K562 (cell line): Measurements from ENCODE around the gene GRIA2. TPM values are rescaled to one million over a fixed set of nuclear protein-coding genes. Genes with fewer than 3 reads are reported as not detected.

Source experiments
- HNRNPH1 ChIP-seq: fragments of 200-400 bp; formaldehyde crosslinking; optimal IDR thresholded peaks from 2 replicates; pipeline ENCODE3; 2017; ENCODE audit warnings: low read depth, mild to moderate bottlenecking, low read length, moderate library complexity
- IFI16 ChIP-seq: fragments of 250-450 bp; sonication (Bioruptor Pico); IDR thresholded peaks from 2 replicates; pipeline ENCODE4 v2.1.2; 2022; ENCODE audit warnings: mild to moderate bottlenecking, inconsistent platforms
- KDM4B ChIP-seq, 2 experiments: fragments of 450-650 bp in 1 of 2; sonication (generic) in 1 of 2; IDR thresholded peaks; 2 replicates each; pipeline ENCODE4 v1.6.1; 2016 to 2017; ENCODE audit warnings: borderline replicate concordance in 2 of 2, antibody characterized with exemption in 1 of 2, low read depth in 1 of 2, mild to moderate bottlenecking in 1 of 2
- PURB ChIP-seq: sonication (generic); formaldehyde crosslinking; IDR thresholded peaks from 2 replicates; pipeline ENCODE4 v1.9.0; 2021; ENCODE audit warnings: low read depth, mild to moderate bottlenecking, missing genetic modification reagents
- SIN3A ChIP-seq, 2 experiments: fragments of 150-350 bp in 1 of 2; IDR thresholded peaks; 2 replicates each; pipeline ENCODE4 v1.6.1; 2011 to 2016; ENCODE audit warnings: borderline replicate concordance in 2 of 2, low read depth in 2 of 2, low read length in 2 of 2, mild to moderate bottlenecking in 2 of 2, moderate library complexity in 2 of 2; ENCODE audit not compliant: control insufficient read depth in 1 of 2
- TEAD4 ChIP-seq, 2 experiments: sonication (generic) in 1 of 2; formaldehyde crosslinking in 1 of 2; IDR thresholded peaks; 2 replicates each; pipeline versions ENCODE4 v1.6.1 to v1.8.0; 2012 to 2022; ENCODE audit warnings: borderline replicate concordance in 1 of 2, inconsistent platforms in 1 of 2, low read length in 1 of 2, mild to moderate bottlenecking in 1 of 2, missing genetic modification reagents in 1 of 2
- ZNF384 ChIP-seq: IDR thresholded peaks from 2 replicates; pipeline ENCODE4 v1.6.1; 2012; ENCODE audit warnings: low read depth, low read length, improper control_type of control experiment
- polyA plus RNA-seq, 8 experiments: library from polyadenylated mRNA; depleted of rRNA in 4 of 8; stranded (reverse) in 5 of 8; unstranded in 3 of 8; fragments of >200 nt; fragmentation: Nextera tagmentation in 2 of 8; fragmentation: Illumina TruSeq in 1 of 8; extraction: Ambion mirVana in 2 of 8; extraction: Trizol in 1 of 8; gene quantifications; 2 replicates each; pipeline versions ENCODE4 v1.2.1 to v1.2.3, GENCODE V29; 2011 to 2014; ENCODE audit warnings: inconsistent platforms in 1 of 8, missing spikeins in 1 of 8
- total RNA-seq, 7 experiments: library from RNA; depleted of rRNA in 6 of 7; stranded (reverse); fragments of >200 nt in 6 of 7; fragmentation: Illumina TruSeq in 2 of 7; extraction: Trizol in 2 of 7; gene quantifications; 2 replicates each; pipeline versions ENCODE4 v1.2.1 to v1.2.3, GENCODE V29; 2011 to 2021; ENCODE audit warnings: low replicate concordance in 1 of 7
- TF ChIP-seq, protein P1 (sequence below): fragments of 450-650 bp; IDR thresholded peaks from 2 replicates; pipeline ENCODE4 v1.6.1; 2016; ENCODE audit warnings: borderline replicate concordance
- TF ChIP-seq, protein P2 (sequence below): sonication (generic); formaldehyde crosslinking; IDR thresholded peaks from 2 replicates; pipeline ENCODE4 v1.8.1; 2023; ENCODE audit warnings: mild to moderate bottlenecking, missing genetic modification reagents
- TF ChIP-seq, protein P3 (sequence below): fragments of 250-450 bp; sonication (Bioruptor Pico); IDR thresholded peaks from 2 replicates; pipeline ENCODE4 v1.8.0; 2021; ENCODE audit warnings: moderate library complexity, mild to moderate bottlenecking, inconsistent platforms

Gene GRIA2
- total and polyA plus RNA-seq, 9 of the 15 experiments (the other 6 are each of a cell fraction or from before 2014, with no cell fraction given), result 0.07 TPM; not detected in 8

DNA sequence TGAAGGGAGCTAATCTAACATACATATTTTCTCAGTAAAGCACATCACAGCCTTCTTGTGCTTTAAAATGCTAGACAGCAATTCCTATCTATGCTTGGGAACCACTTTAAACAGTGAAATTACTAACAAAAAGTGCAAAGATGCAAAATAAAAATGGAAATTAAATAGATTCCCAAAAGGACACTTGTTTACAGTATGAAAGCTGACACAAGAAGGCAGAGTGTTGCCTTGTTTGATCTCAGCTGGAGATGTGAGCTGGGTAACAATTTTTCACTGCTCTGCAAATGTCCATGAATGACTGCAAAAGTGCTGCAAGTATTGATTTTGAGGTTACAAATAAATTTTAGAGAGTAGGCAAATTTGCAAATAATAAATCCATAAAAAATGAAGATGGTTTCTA is 22.3 kb downstream of the GRIA2 start (continued):
- no peak for TF ChIP-seq ZNF384
- no peak for TF ChIP-seq PURB (CRISPR knock-in tag)
- no peak for TF ChIP-seq TEAD4 (IDR thresholded peaks at IDR 0.05; ENCODE audit: low read length)
- TF ChIP-seq TEAD4 (CRISPR knock-in tag; IDR thresholded peaks at IDR 0.05; ENCODE audit: borderline replicate concordance), result no peak
- TF ChIP-seq HNRNPH1, result no peak
- no peak for TF ChIP-seq IFI16 (CRISPR knock-in tag)
- TF ChIP-seq SIN3A (IDR thresholded peaks at IDR 0.05; ENCODE audit: borderline replicate concordance in 2 of 2, control insufficient read depth in 1 of 2, low read depth in 2 of 2, low read length in 2 of 2), result no peak
- TF ChIP-seq KDM4B (IDR thresholded peaks at IDR 0.05; ENCODE audit: borderline replicate concordance in 2 of 2, low read depth in 1 of 2), result no peak
- TF ChIP-seq, protein P1, sequence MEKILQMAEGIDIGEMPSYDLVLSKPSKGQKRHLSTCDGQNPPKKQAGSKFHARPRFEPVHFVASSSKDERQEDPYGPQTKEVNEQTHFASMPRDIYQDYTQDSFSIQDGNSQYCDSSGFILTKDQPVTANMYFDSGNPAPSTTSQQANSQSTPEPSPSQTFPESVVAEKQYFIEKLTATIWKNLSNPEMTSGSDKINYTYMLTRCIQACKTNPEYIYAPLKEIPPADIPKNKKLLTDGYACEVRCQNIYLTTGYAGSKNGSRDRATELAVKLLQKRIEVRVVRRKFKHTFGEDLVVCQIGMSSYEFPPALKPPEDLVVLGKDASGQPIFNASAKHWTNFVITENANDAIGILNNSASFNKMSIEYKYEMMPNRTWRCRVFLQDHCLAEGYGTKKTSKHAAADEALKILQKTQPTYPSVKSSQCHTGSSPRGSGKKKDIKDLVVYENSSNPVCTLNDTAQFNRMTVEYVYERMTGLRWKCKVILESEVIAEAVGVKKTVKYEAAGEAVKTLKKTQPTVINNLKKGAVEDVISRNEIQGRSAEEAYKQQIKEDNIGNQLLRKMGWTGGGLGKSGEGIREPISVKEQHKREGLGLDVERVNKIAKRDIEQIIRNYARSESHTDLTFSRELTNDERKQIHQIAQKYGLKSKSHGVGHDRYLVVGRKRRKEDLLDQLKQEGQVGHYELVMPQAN, result no peak
- TF ChIP-seq, protein P2, sequence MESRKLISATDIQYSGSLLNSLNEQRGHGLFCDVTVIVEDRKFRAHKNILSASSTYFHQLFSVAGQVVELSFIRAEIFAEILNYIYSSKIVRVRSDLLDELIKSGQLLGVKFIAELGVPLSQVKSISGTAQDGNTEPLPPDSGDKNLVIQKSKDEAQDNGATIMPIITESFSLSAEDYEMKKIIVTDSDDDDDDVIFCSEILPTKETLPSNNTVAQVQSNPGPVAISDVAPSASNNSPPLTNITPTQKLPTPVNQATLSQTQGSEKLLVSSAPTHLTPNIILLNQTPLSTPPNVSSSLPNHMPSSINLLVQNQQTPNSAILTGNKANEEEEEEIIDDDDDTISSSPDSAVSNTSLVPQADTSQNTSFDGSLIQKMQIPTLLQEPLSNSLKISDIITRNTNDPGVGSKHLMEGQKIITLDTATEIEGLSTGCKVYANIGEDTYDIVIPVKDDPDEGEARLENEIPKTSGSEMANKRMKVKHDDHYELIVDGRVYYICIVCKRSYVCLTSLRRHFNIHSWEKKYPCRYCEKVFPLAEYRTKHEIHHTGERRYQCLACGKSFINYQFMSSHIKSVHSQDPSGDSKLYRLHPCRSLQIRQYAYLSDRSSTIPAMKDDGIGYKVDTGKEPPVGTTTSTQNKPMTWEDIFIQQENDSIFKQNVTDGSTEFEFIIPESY (CRISPR knock-in tag), result no peak
- TF ChIP-seq, protein P3, sequence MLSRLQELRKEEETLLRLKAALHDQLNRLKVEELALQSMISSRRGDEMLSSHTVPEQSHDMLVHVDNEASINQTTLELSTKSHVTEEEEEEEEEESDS (CRISPR knock-in tag), result no peak
